Panc1 (cell line): ENCODE measurements around the gene EYS. TPM values are rescaled to one million over a fixed set of nuclear protein-coding genes. Genes with fewer than 3 reads are reported as not detected.

ENCODE experiments used
- ATAC-seq: fragments of 200-7000 bp; cut with Tn5 transposase; 2 replicates; pipeline ENCODE4 v1.9.1; 2020; ENCODE audit warnings: mild to moderate bottlenecking, moderate library complexity
- BruUV-seq: library from RNA; stranded (reverse); fragments of 400-500 nt; replicated peaks from 2 replicates; lab custom pipeline; 2021; lab: Mats Ljungman, UMichigan
- CTCF ChIA-PET: fragments of 300-600 bp; sonication (Branson Sonifier 250); formaldehyde crosslinking; loops from one replicate; lab custom pipeline; 2022; ENCODE audit warnings: antibody characterized with exemption; lab: Charles Lee
- POLR2A ChIA-PET: fragments of 300-600 bp; sonication (Branson Sonifier 250); formaldehyde crosslinking; loops from one replicate; lab custom pipeline; 2022; ENCODE audit warnings: antibody characterized with exemption; lab: Charles Lee
- DNase-seq: peaks from one replicate; pipeline ENCODE4 v3.0.0-alpha.2; 2010; ENCODE audit warnings: low read depth, low spot score
- H3K27ac ChIP-seq: 2 replicates; pipeline ENCODE4 v1.5.1; 2011; ENCODE audit warnings: mild to moderate bottlenecking, low read length, inconsistent platforms
- H3K27me3 ChIP-seq: fragments of 200-500 bp; sonication (Bioruptor generic); 2 replicates; pipeline ENCODE4 v1.6.0; 2014; ENCODE audit warnings: low read length, inconsistent platforms; ENCODE audit not compliant: control insufficient read depth, insufficient read depth
- H3K36me3 ChIP-seq: fragments of 200-500 bp; sonication (Bioruptor generic); 2 replicates; pipeline ENCODE4 v1.5.1; 2014; ENCODE audit warnings: inconsistent platforms, mild to moderate bottlenecking, low read length, moderate library complexity; ENCODE audit not compliant: control insufficient read depth, insufficient read depth
- H3K4me1 ChIP-seq: 2 replicates; pipeline ENCODE4 v1.5.1; 2011; ENCODE audit warnings: inconsistent platforms, mild to moderate bottlenecking, low read length, moderate library complexity; ENCODE audit not compliant: control insufficient read depth, insufficient read depth
- H3K4me3 ChIP-seq, 2 experiments: 2 replicates each; pipeline ENCODE4 v1.5.1; 2011 to 2012; ENCODE audit warnings: low read depth in 2 of 2, low read length in 2 of 2, mild to moderate bottlenecking in 2 of 2, inconsistent platforms in 1 of 2, moderate library complexity in 1 of 2
- H3K9me3 ChIP-seq: fragments of 200-500 bp; sonication (Bioruptor generic); 2 replicates; pipeline ENCODE4 v1.5.1; 2014; ENCODE audit warnings: low read depth, mild to moderate bottlenecking, inconsistent platforms, low read length, moderate library complexity; ENCODE audit not compliant: control insufficient read depth, insufficient read depth
- CTCF ChIP-seq: fragments of 450-650 bp; IDR thresholded peaks from 2 replicates; pipeline ENCODE4 v1.5.1; 2017; ENCODE audit warnings: mild to moderate bottlenecking
- POLR2AphosphoS5 ChIP-seq: IDR thresholded peaks from 2 replicates; pipeline ENCODE4 v1.6.1; 2012; ENCODE audit warnings: mild to moderate bottlenecking, low read depth, low read length, moderate library complexity
- REST ChIP-seq, 2 experiments: IDR thresholded peaks; 2 replicates each; pipeline ENCODE4 v1.6.1; 2011 to 2012; ENCODE audit warnings: low read depth in 2 of 2, control low read depth in 1 of 2, low read length in 1 of 2, mild to moderate bottlenecking in 1 of 2, moderate library complexity in 1 of 2; ENCODE audit not compliant: insufficient read depth in 1 of 2
- SIN3A ChIP-seq: IDR thresholded peaks from 2 replicates; pipeline ENCODE4 v1.6.1; 2012; ENCODE audit warnings: low read depth, mild to moderate bottlenecking, low read length, moderate library complexity, borderline replicate concordance; ENCODE audit not compliant: insufficient read depth
- TCF7L2 ChIP-seq: IDR thresholded peaks from 2 replicates; pipeline ENCODE4 v1.6.1; 2011; ENCODE audit warnings: mild to moderate bottlenecking, low read depth, low read length, inconsistent platforms
- in situ Hi-C: cut with HindIII; loops from 2 replicates; pipeline ENCODE4 v1.10.0; 2016; ENCODE audit warnings: low sequenced_read_pairs, low pct_unique_long_range_greater_than_20kb
- intact Hi-C: fragments of 100-400 bp; cut with micrococcal nuclease; formaldehyde crosslinking; loops from one replicate; pipeline ENCODE4 v1.10.0; 2022; ENCODE audit not compliant: unreplicated experiment
- total RNA-seq: library from RNA; stranded (reverse); gene quantifications from one replicate; pipeline ENCODE4 v1.2.1, GENCODE V29; 2021; ENCODE audit not compliant: unreplicated experiment

EYS gene
- total RNA-seq, 1 experiment from 2014 or later: not detected

- TF ChIP-seq POLR2AphosphoS5 (no peak), SIN3A (no peak), REST (IDR thresholded peaks at IDR 0.05; ENCODE audit: insufficient read depth in 1 of 2, low read depth in 2 of 2, low read length in 1 of 2) (no peak), CTCF (no peak), TCF7L2 (no peak)
- in situ Hi-C loops (no loop called here), intact Hi-C loops (no loop called here)
- DNase-seq (no peak), ATAC-seq (no peak)
- Histone ChIP-seq H3K27me3 (peaks cover 5% of the 10 kb centered on the region; the same call in 1 of the 2 replicates), H3K9me3 (no peaks in the 10 kb centered on the region), H3K27ac (no peak overlapping the region), H3K36me3 (no peaks in the 10 kb centered on the region), H3K4me3 (no peak overlapping the region), H3K4me1 (no peaks in the 10 kb centered on the region)
- BruUV-seq: no TSS peak
- CTCF ChIA-PET: no interaction called here
- POLR2A ChIA-PET: no interaction called here
Observed at GRCh38 chr6:63742060-63742459, 1965.0 kb downstream of the EYS start.

- ATAC-seq (no peak), DNase-seq (no peak)
- no peak for TF ChIP-seq REST (IDR thresholded peaks at IDR 0.05; ENCODE audit: insufficient read depth in 1 of 2, low read depth in 2 of 2, low read length in 1 of 2)
- no peak for TF ChIP-seq TCF7L2
- TF ChIP-seq POLR2AphosphoS5: no peak
- no peak for TF ChIP-seq CTCF
- no peak for TF ChIP-seq SIN3A
- no peaks in the 10 kb centered on the region for H3K4me1 ChIP-seq
- H3K27me3 ChIP-seq: peaks cover 5% of the 10 kb centered on the region; the same call in 1 of the 2 replicates
- BruUV-seq: no TSS peak
- CTCF ChIA-PET: no interaction called here
- H3K36me3 ChIP-seq: no peaks in the 10 kb centered on the region
- in situ Hi-C loops: no loop called here
- H3K4me3 ChIP-seq: no peak overlapping the region
- intact Hi-C loops: no loop called here
- H3K27ac ChIP-seq: no peak overlapping the region
- POLR2A ChIA-PET: no interaction called here
- H3K9me3 ChIP-seq: no peaks in the 10 kb centered on the region
Observed at GRCh38 chr6:63740709-63741108, 1966.3 kb downstream of the EYS start.
